Hepatocyte (in vitro differentiated cells): ENCODE results near the gene CUL7.

Experiments
- CTCF ChIP-seq: fragments of 200-600 bp; sonication (generic); IDR thresholded peaks from 2 replicates; pipeline ENCODE4 v1.5.1; 2016; ENCODE audit warnings: antibody characterized with exemption, mild to moderate bottlenecking; ENCODE audit not compliant: poor library complexity
- EZH2 ChIP-seq: fragments of 200-600 bp; sonication (generic); IDR thresholded peaks from 2 replicates; pipeline ENCODE4 v1.6.1; 2016; ENCODE audit warnings: antibody characterized with exemption, mild to moderate bottlenecking, borderline replicate concordance
- EZH2phosphoT487 ChIP-seq: fragments of 200-600 bp; sonication (generic); IDR thresholded peaks from one replicate; pipeline ENCODE4 v1.6.1; 2018; ENCODE audit warnings: antibody characterized with exemption, mild to moderate bottlenecking, low read depth, moderate library complexity; ENCODE audit not compliant: unreplicated experiment, severe bottlenecking

DNA sequence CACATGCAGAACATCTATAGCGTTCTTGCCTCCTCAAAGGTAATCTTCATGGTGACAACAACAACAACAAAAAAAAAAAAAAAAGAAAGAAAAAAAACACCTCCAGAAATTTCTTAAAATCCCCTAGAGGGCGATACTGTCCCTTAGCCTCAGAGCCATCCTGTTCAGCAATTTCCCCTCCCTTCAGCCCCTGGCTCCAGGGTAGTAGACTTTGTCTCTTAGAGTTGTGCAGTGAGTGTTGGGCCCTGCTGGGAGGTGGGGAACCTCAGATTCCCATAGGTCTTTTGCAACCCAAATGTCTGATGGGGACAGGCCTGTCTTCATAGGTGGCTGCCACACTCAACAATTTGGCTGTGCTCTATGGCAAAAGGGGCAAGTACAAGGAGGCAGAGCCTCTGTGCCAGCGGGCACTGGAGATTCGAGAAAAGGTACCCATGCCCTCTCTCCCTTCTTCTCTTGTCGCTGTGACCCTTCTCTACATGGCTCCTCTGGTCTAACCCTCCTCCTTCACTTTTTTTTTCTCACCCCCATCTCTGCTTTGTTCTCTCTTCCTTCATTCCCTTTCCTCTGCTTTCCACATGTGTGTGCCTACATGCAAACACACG lies 16.5 kb upstream of the CUL7 start:
- TF ChIP-seq EZH2, result no peak
- TF ChIP-seq CTCF, result peak; percentile 63
- TF ChIP-seq EZH2phosphoT487, result no peak
